SU-DHL-6 (cell line): ENCODE data around the gene C1orf50.

Source experiments
- EZH2phosphoT487 ChIP-seq: fragments of 200-600 bp; sonication (generic), shearing (Covaris generic); conservative IDR thresholded peaks from 2 replicates; pipeline ENCODE4 v1.6.1; 2018; ENCODE audit warnings: mild to moderate bottlenecking, antibody characterized with exemption, low read length, moderate library complexity, mixed read lengths
- TF ChIP-seq, protein P1 (sequence below): fragments of 200-600 bp; sonication (generic); IDR thresholded peaks from one replicate; pipeline ENCODE4 v1.5.1; 2017; ENCODE audit warnings: antibody characterized with exemption, mild to moderate bottlenecking, low read length, moderate library complexity; ENCODE audit not compliant: insufficient read depth, poor library complexity, severe bottlenecking

GRCh38 chr1:42736571-42737200, 30.4 kb upstream of the C1orf50 start:
- TF ChIP-seq, protein P1, sequence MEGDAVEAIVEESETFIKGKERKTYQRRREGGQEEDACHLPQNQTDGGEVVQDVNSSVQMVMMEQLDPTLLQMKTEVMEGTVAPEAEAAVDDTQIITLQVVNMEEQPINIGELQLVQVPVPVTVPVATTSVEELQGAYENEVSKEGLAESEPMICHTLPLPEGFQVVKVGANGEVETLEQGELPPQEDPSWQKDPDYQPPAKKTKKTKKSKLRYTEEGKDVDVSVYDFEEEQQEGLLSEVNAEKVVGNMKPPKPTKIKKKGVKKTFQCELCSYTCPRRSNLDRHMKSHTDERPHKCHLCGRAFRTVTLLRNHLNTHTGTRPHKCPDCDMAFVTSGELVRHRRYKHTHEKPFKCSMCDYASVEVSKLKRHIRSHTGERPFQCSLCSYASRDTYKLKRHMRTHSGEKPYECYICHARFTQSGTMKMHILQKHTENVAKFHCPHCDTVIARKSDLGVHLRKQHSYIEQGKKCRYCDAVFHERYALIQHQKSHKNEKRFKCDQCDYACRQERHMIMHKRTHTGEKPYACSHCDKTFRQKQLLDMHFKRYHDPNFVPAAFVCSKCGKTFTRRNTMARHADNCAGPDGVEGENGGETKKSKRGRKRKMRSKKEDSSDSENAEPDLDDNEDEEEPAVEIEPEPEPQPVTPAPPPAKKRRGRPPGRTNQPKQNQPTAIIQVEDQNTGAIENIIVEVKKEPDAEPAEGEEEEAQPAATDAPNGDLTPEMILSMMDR = no peak
- TF ChIP-seq EZH2phosphoT487 = no peak
